Stimulated activated CD8-positive, alpha-beta memory T cell treated with anti-CD3 and anti-CD28 coated beads, Interleukin-4, amount 100 ng/mL, for 4 hours (primary cell): ENCODE measurements around the gene FAAH.

Experiments
- DNase-seq, 2 donors: peaks; one replicate each; pipeline ENCODE4 v3.0.0-alpha.2; 2020; ENCODE audit warnings: low read depth in 2 of 2, low spot score in 1 of 2

FAAH gene

GRCh38 chr1:46449223-46450159 lies 55.4 kb downstream of the FAAH start:
- DNase-seq = no peak

- no peak for DNase-seq
Measured at GRCh38 chr1:46450160-46450517, 56.0 kb downstream of the FAAH start.

GRCh38 chr1:46451948-46452930 lies 58.1 kb downstream of the FAAH start:
- no peak for DNase-seq

GRCh38 chr1:46452931-46453325 lies 58.8 kb downstream of the FAAH start:
- no peak for DNase-seq

GRCh38 chr1:46453449-46453848 lies 59.3 kb downstream of the FAAH start:
- no peak for DNase-seq

- no peak for DNase-seq
Measured at GRCh38 chr1:46455951-46456350, 61.8 kb downstream of the FAAH start.

GRCh38 chr1:46456411-46456963 lies 62.4 kb downstream of the FAAH start:
- DNase-seq = no peak

- no peak for DNase-seq
Measured at GRCh38 chr1:46457178-46457577, 63.1 kb downstream of the FAAH start.

GRCh38 chr1:46458190-46458589 lies 64.1 kb downstream of the FAAH start:
- DNase-seq = no peak

- DNase-seq = no peak
Measured at GRCh38 chr1:46458846-46459245, 64.7 kb downstream of the FAAH start.

GRCh38 chr1:46459315-46459714 lies 65.2 kb downstream of the FAAH start:
- no peak for DNase-seq

- DNase-seq = no peak
Measured at GRCh38 chr1:46461017-46461808, 67.1 kb downstream of the FAAH start.

GRCh38 chr1:46461809-46462448 lies 67.8 kb downstream of the FAAH start:
- no peak for DNase-seq
